Fibroblast of skin of scalp (primary cell): ENCODE data around the gene RASSF3.
"Not testable (repeated sequence)": the region's sequence is repeated elsewhere in the genome, so short reads cannot be mapped to it uniquely, and the experiment has no call there.

Experiments
- DNase-seq: peaks from one replicate; pipeline ENCODE4 v3.0.0-alpha.2; 2013

The RASSF3 gene

DNA sequence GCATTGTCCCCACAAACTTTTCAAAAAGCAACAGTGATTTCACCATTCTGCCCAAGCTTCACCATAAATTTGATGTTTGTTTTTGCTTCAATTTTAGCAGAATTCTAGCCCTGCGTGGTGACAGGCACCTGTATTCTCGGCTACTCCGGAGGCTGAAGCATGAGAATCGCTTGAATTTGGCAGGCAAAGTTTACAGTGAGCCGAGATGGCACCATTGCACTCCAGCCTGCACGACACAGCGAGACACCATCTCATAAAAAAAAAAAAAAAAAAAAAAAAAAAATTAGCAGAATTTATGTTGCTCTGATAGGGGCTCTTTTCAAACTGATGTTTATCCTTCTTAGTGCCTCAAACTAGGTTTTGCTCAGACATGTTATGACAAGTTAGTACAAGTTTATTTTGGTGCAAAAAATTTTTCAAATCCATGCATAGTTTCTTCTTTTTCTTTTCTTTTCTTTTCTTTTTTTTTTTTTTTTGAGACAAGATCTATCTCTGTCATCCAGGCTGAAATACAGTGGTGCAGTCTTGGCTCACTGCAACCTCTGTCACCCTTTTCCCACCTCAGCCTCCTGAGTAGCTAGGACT lies 24.3 kb downstream of the RASSF3 start:
- no peak for DNase-seq

- no peak for DNase-seq
These were observed 25.2 kb downstream of the RASSF3 start for GRCh38 chr12:64635356-64635998.

DNA sequence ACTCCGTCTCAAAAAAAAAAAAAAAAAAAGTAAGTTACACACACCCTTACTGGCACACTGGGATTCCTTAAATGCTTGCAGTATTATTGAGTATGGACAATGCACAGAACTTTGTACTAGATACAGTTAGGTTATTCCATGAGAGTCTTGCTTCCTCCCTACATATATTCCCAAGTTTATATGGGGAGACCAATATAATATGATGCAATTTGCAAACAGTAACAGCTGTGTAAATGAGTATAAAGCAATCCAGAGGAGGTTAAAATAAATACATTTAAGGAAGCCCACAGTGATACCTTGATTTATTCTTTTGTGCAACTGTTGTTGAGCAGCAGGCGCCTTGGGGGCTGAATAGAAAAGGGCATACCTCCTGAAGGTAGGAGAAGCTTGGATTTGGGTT lies 26.6 kb downstream of the RASSF3 start:
- no peak for DNase-seq

GRCh38 chr12:64639466-64639865 lies 29.2 kb downstream of the RASSF3 start:
- no peak for DNase-seq

GRCh38 chr12:64646318-64646717 lies 36.0 kb downstream of the RASSF3 start:
- no peak for DNase-seq

DNA sequence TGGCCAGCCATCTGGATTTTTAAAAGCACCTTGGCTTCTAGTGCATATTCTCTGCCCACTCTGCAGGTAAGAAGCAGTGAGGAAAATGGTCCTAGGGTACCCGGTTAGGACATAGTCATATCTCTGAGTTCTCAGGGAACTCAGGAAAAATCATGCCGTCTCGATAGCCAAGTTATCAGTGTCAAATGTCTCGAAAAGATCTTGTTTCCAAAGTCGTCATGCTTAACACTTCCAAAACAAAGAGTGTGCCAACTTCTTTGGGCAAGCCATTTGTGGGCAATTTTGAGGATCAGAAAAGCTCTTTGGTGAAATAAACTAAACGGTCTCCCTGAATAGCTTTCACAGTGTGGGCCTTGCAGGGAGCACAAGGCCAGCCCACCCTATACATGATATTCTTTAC lies 39.2 kb downstream of the RASSF3 start:
- no peak for DNase-seq

DNA sequence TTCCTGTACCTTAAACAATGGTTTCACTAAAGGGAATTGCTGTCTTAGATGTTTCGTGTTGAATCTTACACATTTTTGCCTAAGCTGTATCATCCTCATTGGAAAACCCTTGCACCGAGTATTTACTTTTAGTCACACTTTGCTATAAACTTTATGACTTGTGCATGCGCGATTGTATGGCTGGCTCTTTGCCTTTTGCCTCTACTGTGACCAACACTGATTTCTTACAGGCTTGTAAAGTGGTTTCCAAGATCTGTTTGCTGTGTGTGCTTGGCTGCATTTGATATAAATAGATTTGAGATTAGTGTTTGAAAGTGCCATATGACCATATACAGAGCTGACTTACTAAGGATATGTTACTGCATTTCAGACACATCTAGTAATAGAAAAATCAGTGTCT lies 40.5 kb downstream of the RASSF3 start:
- DNase-seq: no peak

GRCh38 chr12:64652346-64652745 lies 42.1 kb downstream of the RASSF3 start:
- no peak for DNase-seq

DNA sequence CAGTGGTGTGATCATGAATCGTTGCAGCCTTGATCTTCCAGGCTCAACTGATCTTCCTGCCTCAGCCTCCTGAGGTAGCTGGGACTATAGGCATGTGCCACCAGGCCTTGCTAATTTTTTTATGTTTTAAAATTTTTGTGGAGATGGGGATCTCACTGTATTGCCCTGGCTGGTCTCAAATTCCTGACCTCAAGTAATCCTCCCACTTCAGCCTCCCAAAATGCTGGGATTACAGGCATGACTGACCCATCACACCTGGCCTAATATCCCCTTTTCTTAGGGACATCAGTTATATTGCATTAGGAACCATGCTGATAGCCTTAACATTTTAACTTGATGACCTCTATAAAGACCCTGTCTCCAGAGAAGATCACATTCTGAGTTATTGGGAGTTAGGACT lies 42.8 kb downstream of the RASSF3 start:
- no peak for DNase-seq

DNA sequence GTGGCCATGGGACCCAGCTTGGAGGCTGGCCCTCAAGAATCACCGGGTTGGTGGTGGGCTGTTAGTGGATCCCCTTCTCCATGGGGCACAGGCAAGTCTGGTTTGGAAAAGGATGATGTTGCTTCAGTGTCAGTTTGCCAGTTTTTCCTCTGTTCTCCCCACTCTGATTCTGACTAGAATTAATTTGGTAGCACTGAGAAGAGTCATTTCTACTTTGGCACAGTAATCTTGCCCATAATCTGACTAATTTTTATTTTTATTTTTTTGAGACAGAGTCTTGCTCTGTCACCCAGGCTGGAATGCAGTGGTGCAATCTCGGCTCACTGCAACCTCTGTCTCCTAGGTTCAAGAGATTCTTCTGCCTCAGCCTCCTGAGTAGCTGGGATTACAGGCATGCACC lies 43.6 kb downstream of the RASSF3 start:
- not testable (repeated sequence) for DNase-seq

GRCh38 chr12:64655141-64655540 lies 44.8 kb downstream of the RASSF3 start:
- DNase-seq: no peak

DNA sequence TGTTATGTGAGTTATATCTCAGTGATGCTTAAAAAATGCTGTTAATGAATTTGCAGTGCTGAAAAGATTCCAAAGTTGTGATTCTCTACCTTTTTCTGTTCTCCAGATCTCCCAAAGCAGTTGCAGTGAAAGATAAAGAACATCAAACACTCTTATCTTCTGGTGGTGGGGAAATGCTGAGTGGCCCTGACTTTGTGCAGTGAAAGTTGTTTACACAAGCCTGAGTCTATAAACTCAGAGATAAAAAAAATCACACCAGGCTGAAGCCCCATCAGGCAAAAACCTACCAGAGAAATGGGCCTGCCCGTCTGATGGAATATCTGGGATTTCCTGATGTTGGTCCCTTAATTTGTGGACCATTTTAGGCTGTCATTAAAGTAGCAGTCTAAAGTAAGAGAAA lies 46.1 kb downstream of the RASSF3 start:
- no peak for DNase-seq

GRCh38 chr12:64658892-64659481 lies 48.7 kb downstream of the RASSF3 start:
- no peak for DNase-seq

DNA sequence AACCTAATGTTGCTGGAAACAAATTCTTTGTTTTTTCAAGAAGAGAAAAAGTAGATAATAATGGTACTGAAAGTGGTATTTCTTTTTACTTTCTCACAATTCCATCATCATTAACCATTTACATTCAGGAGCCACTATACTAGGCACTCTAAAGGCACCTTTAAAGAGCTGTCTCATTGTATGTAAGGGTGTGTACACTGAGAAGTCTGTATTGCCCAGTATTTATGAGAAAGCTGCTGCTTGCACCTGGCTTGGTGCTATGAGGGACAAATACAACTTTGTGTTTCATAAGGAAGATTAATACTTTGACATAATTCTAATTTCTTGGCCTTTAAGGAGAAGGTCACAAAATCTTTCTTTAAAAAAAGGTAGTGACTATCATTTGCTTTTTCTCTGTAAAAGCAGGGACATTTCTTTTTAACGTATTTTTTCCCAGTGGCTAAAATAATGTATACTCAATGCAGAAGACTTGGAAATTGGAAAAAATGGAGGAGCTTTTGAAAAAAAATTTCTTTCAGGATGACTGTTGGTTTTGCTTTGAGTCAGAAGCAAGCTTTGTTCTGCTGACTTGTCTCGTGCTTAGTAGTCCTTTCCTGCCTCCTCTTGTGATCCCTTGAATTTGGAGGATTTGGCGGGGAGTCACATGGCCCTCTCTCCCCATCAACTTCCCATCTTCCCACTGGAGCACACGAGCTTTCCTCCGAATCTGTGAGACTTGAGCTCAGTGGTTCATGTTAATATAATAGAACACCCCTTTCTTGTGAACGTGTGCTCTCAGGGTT lies 50.1 kb downstream of the RASSF3 start:
- no peak for DNase-seq

DNA sequence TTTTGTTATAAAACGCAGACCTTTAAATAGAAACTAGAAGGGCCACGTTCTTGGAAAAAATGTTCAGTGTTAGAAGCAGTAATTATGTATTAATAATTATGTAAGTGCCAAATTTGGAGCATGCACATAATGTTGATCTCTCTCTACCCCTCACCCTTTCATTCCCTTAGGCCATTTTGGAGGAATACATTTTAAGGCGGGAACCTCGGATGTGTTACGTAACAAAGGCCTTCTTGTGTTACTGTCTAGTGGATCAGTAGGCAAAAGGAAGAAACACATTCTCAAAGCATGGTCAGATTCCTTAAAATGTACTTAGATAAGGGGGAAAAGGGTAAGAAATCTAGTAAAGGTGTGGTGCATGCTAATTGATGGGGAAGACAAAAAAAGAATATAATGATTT lies 52.7 kb downstream of the RASSF3 start:
- DNase-seq: no peak

DNA sequence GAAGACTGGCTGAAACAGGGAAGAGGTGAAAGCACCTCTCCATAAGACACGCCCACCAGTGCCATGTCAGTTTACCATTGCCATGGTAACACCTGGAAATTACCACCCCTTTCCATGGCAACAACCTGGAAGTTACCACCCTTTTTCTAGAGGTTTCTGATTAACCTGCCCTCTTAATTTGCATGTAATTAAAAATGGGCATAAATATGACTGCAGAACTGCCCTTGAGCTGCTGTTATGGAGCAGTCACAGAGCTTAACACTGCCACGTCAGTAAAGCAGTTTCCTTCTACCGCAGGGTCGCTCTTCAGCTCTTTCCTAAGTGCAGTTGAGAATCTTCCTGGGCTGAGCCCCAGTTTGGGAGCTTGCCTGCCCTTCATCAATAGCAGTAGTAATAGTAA lies 55.2 kb downstream of the RASSF3 start:
- no peak for DNase-seq

GRCh38 chr12:64666054-64666914 lies 56.0 kb downstream of the RASSF3 start:
- no peak for DNase-seq

- DNase-seq: no peak
These were observed 57.5 kb downstream of the RASSF3 start for GRCh38 chr12:64667793-64668192.

GRCh38 chr12:64669270-64669842 lies 59.1 kb downstream of the RASSF3 start:
- DNase-seq: no peak

DNA sequence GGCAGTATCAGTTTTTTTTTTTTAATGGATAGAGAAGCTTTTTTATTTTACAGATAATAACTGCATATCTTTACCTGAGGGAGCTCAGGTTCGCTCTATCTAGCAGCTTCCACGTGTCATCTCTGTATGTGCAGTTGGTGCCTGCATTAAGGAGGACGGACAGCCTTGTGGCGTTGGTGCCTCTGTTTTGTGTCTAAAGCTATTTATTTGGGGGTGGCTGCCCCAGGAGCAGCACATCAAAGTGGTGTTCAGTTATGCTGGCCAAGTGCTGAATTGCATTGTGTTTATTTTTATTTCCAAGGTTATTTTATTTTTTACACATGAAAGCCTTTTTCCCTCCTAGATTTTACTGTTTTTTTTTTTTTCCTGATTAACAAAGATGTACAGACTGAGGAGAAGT lies 59.7 kb downstream of the RASSF3 start:
- DNase-seq: no peak

DNA sequence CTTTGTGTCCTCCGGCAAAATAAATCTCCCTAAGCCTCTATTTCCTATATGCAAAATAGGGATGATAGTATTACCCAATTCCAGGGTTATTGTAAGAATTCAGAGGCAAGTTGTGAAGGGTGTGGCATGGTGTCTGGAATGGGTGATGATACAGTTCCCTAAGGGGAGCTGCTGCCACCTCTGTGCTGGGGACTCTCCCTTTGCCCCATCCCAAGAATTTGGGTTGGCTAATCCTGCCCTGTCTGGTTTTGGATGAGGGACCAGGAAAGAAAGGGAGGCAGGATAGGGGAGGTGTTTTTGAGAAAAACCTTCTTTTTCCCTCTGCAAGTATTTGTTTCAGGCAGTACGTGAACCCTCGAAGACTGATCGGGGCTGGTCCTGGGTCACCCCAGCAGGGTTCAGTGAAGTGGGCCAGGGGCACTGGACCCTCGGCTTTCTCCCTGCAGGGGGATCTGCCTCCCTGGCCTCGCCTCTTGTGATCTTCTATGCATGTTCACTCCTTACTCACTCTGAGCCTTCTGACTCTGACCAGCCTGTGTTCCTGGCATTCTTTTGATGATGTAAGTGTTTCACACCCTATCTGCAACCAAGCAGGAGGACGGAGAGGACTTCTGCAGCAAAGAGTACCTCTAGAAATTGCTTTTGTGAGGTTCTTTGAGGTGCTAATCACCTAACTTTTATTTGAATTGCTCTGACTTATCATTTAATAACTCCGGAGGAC lies 60.8 kb downstream of the RASSF3 start:
- DNase-seq: peak; percentile 44

GRCh38 chr12:64671681-64672080 lies 61.4 kb downstream of the RASSF3 start:
- no peak for DNase-seq
